ENCODE measurements around the gene RAB44.

DNA sequence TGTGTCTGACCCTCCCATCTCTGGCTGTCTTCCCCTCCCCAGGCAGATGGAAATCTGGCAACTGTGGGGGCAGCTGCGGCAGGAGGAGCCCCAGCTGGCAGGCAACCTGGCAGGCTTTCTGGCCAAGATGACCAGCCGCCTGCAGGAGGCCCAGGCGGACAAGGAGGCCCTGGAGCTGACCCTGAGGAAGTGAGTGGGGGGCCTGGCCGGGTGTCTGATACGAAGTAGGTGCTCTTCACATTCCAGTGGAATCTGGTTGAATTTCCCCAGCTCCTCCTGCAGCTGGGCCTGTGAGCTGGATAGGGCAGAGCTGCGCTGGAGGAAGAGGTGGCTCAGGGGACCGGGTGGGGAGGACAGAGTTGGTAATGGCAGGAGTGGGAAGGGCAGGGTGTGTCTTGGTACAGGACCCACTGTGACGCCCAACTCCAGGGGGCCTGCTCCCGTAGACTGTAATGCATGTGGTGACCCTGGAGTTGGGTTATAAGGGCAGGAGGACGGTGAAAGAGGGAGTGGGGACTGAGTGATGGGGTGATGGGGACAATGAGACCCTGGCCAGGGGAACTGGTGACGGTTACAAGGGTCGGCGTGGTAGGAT is 19.7 kb downstream of the RAB44 start:
- no peak for TF ChIP-seq EZH2 (IDR thresholded peaks at IDR 0.05; ENCODE audit: insufficient read depth, low read length)
- TF ChIP-seq, protein P1, sequence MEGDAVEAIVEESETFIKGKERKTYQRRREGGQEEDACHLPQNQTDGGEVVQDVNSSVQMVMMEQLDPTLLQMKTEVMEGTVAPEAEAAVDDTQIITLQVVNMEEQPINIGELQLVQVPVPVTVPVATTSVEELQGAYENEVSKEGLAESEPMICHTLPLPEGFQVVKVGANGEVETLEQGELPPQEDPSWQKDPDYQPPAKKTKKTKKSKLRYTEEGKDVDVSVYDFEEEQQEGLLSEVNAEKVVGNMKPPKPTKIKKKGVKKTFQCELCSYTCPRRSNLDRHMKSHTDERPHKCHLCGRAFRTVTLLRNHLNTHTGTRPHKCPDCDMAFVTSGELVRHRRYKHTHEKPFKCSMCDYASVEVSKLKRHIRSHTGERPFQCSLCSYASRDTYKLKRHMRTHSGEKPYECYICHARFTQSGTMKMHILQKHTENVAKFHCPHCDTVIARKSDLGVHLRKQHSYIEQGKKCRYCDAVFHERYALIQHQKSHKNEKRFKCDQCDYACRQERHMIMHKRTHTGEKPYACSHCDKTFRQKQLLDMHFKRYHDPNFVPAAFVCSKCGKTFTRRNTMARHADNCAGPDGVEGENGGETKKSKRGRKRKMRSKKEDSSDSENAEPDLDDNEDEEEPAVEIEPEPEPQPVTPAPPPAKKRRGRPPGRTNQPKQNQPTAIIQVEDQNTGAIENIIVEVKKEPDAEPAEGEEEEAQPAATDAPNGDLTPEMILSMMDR (IDR thresholded peaks at IDR 0.05; ENCODE audit: insufficient read depth, low read depth, low read length) = no peak

Measured in astrocyte (in vitro differentiated cells and primary cell).